ENCODE measurements around the gene NBAS.

GRCh38 chr2:15184491-15184890 lies 376.6 kb downstream of the NBAS start:
- TF ChIP-seq CTCF (IDR thresholded peaks at IDR 0.05; ENCODE audit: low read depth, low read length) (no peak), EZH2phosphoT487 (IDR thresholded peaks at IDR 0.05; ENCODE audit: low read depth) (no peak)
